HG02884 (cell line): ENCODE results near the gene CTU1.

Source experiments
- ATAC-seq: cut with Tn5 transposase; IDR thresholded peaks from one replicate; pipeline ENCODE4 v1.9.1; 2021; ENCODE audit warnings: mild to moderate bottlenecking, moderate library complexity; ENCODE audit not compliant: unreplicated experiment

The CTU1 gene

DNA sequence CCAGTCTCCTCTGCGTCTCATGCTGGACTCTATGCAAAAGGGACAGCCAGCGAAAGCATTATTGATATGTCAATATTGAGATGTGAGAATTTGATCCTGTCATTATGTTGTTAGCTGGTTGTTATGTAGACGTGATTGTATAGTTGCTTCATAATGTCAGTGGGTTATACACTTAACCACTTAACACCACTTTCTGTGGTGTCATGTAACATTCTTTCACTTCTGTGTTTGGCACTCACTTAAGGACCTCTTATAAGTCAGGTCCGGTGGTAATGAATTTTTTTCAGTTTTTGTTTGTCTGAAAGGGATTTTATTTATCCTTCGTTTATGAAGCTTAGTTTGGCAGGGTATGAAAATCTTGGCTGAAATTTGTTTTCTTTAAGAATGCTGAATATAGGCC, 26.8 kb upstream of the CTU1 start:
- ATAC-seq: no peak

GRCh38 chr19:51131780-51132680, 23.8 kb upstream of the CTU1 start:
- no peak for ATAC-seq

GRCh38 chr19:51129716-51130115, 21.5 kb upstream of the CTU1 start:
- ATAC-seq: no peak

DNA sequence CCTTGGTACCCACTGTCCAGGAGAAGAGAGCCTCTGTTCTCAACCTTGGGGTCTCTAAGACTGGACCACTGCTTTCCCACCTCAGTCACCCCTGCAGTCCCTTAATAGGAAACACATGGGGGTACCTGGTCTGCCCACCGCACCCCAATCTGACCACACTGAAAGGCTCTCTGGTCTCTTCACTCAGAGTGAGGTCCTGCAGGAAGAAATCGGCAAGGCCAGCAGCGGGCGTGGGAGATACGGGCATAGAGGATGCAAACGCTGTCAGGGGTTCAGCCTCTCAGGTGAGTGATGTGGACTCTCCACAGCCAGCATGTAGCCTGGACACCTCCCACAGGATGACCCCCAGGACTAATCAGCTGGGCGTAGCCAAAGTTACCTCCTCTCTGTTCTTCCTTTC, 20.0 kb upstream of the CTU1 start:
- ATAC-seq: no peak

DNA sequence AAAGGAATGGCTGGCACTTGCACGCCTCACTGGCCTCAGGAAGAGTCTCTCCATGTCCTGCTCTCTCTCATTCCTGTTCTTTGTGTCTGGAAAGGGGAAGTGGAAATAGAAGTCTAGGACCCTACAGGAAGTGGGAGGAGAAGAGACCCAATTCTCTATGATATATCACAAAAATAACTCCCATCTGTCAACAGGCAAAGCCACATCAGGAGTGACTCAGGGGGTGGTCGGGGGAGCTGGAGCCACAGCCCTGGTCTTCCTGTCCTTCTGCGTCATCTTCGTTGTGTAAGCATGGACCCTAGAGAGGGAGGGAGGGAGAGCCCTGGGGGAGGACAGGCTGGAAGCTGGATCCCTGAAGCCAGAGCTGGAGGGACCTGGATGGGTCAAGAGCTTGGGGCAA, 19.5 kb upstream of the CTU1 start:
- ATAC-seq: no peak

GRCh38 chr19:51127032-51127431, 18.8 kb upstream of the CTU1 start:
- ATAC-seq: no peak

DNA sequence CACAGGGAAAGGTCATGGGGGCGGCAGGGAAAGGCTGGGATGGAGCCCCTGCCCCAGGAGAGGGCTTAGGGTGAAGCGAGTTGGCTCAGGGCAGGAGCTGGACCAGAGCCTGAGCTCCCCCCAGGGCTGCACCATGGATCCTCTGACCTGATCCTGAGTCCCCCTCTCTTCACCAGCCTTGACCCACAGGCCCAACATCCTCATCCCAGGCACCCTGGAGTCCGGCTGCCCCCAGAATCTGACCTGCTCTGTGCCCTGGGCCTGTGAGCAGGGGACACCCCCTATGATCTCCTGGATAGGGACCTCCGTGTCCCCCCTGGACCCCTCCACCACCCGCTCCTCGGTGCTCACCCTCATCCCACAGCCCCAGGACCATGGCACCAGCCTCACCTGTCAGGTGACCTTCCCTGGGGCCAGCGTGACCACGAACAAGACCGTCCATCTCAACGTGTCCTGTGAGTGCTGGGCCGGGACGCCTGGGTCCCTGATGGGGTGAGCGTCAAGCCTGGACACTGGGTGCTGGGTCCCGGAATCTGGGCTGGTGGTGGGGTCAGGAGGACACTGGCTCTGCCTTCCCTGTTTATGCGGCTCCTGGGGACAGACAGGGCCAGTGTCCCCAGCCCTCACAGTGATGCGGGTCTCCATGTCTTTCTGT, 17.3 kb upstream of the CTU1 start:
- no peak for ATAC-seq

- no peak for ATAC-seq
These were observed 16.5 kb upstream of the CTU1 start, which contains the start of gene SIGLEC9 for GRCh38 chr19:51124729-51125128. Gene SIGLEC9 (plus strand): TSS chr19:51124906. CDS start chr19:51124975, 69 bp downstream.

DNA sequence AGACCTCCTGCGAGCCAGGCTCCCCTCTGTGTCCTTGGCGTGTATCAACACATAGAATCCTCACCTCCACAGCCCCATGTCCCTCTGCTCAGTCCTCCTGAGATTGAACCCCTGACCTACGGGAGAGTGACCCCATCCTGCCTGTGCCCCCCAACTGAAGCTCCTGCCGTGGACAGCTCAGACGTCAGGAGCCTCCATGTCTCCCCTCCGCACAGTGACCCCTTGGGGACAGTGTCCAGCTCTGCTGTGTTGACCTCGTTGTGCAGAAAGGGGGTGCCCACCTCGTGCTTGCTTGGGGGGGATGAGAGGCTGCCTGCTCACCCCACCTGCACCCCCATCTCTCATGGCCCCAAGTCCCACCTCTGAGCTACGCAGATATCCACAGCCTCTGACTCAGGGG, 16.0 kb upstream of the CTU1 start:
- ATAC-seq: no peak

- no peak for ATAC-seq
These were observed 15.6 kb upstream of the CTU1 start for GRCh38 chr19:51123802-51124201.

DNA sequence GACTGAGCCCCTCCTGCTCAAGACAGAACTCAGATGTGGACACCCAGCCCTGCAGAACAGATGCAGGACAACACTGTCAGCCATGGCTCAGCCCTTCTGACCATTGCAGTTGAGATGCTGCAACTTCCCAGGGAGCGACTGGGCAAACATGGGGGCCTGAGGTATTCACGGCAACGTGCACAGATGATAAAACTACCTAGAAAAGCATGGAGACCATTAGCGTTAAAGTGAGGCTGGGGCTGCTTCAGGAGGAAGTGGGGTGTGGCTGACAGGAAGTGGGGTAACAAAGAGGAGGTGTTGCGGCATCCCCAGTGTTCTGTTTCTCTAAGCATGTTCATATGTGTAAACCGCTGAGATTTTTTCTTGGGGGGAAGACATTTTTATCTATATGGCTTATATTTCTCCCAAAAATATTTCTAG, 15.2 kb upstream of the CTU1 start:
- no peak for ATAC-seq

DNA sequence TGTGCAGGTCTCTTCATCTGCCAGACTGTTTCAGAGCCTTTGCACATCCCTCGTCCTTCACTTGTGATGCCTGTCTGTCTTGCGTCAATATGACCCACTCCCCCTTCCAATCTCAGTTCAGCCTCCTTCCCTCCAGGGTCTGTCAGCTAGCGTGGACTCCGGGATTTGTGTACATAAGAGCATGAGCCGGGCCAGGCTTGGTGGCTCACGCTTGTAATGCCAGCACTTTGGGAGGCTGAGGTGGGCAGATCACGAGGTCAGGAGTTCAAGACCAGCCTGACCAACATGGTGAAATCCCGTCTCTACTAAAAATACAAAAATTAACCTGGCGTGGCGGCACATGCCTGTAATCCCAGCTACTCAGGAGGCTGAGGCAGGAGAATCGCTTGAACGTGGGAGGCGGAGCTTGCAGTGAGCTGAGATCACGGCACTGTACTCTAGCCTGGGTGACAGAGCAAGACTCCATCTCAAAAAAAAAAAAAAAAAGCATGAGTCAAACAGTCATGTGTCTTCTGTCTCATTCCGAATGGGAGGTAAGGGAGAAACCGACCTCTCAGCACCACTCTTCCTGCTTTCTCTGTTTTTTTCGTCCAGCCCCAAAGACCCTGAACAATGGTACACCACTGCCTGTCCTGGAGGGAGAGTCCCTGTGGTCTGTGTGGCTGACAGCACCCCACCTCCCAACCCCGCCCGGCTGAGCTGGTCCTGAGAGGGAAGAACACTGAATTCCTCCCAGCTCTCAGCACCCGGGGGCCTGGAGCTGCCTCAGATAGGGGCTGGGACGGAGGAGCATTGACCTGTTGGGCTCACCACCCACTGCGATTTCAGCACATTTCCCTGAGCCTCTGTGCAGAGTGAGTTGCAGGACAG, 14.1 kb upstream of the CTU1 start:
- ATAC-seq: no peak

DNA sequence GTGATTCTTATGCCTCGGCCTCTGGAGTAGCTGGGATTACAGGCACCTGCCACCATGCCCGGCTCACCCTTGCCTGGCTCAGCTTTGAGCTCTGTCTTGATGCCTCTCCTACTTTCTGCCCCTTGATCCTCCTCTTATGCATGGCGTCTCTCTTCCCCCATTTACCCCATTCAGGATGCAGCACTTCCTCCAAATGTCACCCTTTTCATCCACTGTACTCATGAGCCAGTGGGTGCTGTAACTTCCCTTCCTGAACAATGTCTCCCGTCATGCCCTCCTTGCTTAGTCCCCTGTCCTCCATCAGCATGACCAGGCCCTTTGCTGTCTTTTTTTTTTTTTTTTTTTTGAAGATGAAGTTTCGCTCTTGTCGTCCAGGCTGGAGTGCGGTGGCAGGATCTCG, 13.0 kb upstream of the CTU1 start:
- no peak for ATAC-seq

GRCh38 chr19:51120160-51120559, 12.0 kb upstream of the CTU1 start:
- ATAC-seq: no peak

GRCh38 chr19:51119611-51120010, 11.4 kb upstream of the CTU1 start:
- no peak for ATAC-seq

- no peak for ATAC-seq
These were observed 10.9 kb upstream of the CTU1 start for GRCh38 chr19:51119101-51119500.

GRCh38 chr19:51116736-51117286, 8.6 kb upstream of the CTU1 start:
- no peak for ATAC-seq

DNA sequence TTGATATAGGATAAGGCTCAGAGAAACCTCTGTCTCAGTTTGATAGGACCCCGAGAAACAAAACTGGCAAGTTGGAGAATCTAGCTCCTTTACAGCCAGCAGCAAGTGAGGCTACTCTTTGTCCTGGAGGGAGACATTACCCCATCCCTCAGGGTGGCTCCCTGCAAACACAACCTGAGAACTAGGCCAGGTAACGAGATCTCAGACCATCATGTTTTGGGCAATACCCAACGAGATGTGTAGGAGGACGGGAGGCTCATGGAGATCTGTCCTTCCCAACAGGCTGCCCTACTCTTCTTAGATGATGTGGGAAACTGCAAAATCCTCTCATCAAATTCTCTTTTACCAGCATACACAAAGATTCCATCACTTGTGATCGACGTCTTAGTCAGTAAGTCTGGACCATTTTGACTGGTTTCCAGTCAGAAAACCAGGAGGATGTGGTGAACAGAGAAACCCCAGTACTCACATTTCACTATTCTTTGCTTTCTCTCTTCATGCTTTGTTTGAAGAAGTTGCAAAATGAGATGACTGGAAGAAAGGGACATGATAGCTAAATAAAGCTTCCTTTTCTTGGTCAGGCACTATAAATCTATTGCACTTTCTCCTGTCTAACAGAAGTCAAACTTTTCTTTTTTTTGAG, 6.0 kb upstream of the CTU1 start:
- no peak for ATAC-seq

DNA sequence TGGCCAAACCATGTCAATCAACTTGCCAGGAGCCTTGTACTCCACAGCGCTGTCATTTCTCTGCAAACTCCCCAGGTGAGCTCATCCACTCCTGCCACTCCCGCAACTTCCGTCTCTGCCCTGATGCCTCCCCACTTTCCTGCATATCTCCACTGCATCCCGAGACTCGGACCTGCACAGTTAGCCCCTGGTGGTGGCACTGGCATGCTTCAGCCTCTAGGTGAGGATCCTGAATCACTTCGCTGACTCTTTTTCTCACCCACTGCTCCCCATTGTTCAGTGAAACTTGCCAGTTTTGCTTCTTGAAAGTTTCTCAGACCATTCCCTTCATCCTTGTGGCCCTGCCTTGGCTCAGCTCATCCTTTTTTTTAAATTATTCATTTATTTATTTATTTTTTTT, 3.4 kb upstream of the CTU1 start:
- ATAC-seq: no peak

GRCh38 chr19:51110666-51110971, 2.4 kb upstream of the CTU1 start:
- ATAC-seq: no peak

- ATAC-seq: peak; percentile 10
These were observed 567 bp upstream of the CTU1 start for GRCh38 chr19:51108805-51109146.
